ENCODE measurements around the gene NF2.

NF2 gene

GRCh38 chr22:29650370-29650769 lies 46.9 kb downstream of the NF2 start:
- H3K4me3 ChIP-seq (ENCODE audit: low read depth, low read length) = no peak overlapping the region
- no peak for DNase-seq (ENCODE audit: low read depth)
- TF ChIP-seq CTCF (conservative IDR thresholded peaks at IDR 0.05; ENCODE audit: low read depth, low read length) = no peak

- no peak overlapping the region for H3K4me3 ChIP-seq (ENCODE audit: low read depth, low read length)
- no peak for DNase-seq (ENCODE audit: low read depth)
- no peak for TF ChIP-seq CTCF (conservative IDR thresholded peaks at IDR 0.05; ENCODE audit: low read depth, low read length)
These were observed 48.2 kb downstream of the NF2 start for GRCh38 chr22:29651652-29652051.

- DNase-seq (ENCODE audit: low read depth) = no peak
- H3K4me3 ChIP-seq (ENCODE audit: low read depth, low read length) = no peak overlapping the region
- TF ChIP-seq CTCF (conservative IDR thresholded peaks at IDR 0.05; ENCODE audit: low read depth, low read length) = no peak
These were observed 51.0 kb downstream of the NF2 start for GRCh38 chr22:29654420-29654819.

GRCh38 chr22:29654882-29655281 lies 51.4 kb downstream of the NF2 start:
- no peak for TF ChIP-seq CTCF (conservative IDR thresholded peaks at IDR 0.05; ENCODE audit: low read depth, low read length)
- no peak overlapping the region for H3K4me3 ChIP-seq (ENCODE audit: low read depth, low read length)

GRCh38 chr22:29658176-29658575 lies 54.7 kb downstream of the NF2 start:
- no peak for DNase-seq (ENCODE audit: low read depth)
- no peak for TF ChIP-seq CTCF (conservative IDR thresholded peaks at IDR 0.05; ENCODE audit: low read depth, low read length)
- no peak overlapping the region for H3K4me3 ChIP-seq (ENCODE audit: low read depth, low read length)

More at GRCh38 chr22:29654882-29655281, 51.4 kb downstream of the NF2 start:
- DNase-seq (ENCODE audit: low read depth) = no peak

GRCh38 chr22:29660021-29660420 lies 56.6 kb downstream of the NF2 start:
- H3K4me3 ChIP-seq (ENCODE audit: low read depth, low read length) = no peak overlapping the region
- TF ChIP-seq CTCF (conservative IDR thresholded peaks at IDR 0.05; ENCODE audit: low read depth, low read length) = no peak

GRCh38 chr22:29661336-29661735 lies 57.9 kb downstream of the NF2 start:
- no peak overlapping the region for H3K4me3 ChIP-seq (ENCODE audit: low read depth, low read length)
- no peak for DNase-seq (ENCODE audit: low read depth)
- TF ChIP-seq CTCF (conservative IDR thresholded peaks at IDR 0.05; ENCODE audit: low read depth, low read length) = no peak

More at GRCh38 chr22:29660021-29660420, 56.6 kb downstream of the NF2 start:
- DNase-seq (ENCODE audit: low read depth) = no peak
